Keratinocyte (primary cell): ENCODE results near the gene EBNA1BP2. TPM values are rescaled to one million over a fixed set of nuclear protein-coding genes. Genes with fewer than 3 reads are reported as not detected.

Experiments
- DNase-seq: peaks from one replicate; pipeline ENCODE4 v3.0.0-alpha.2; 2011; ENCODE audit warnings: low read depth, missing footprints, low spot score
- FAIRE-seq: peaks from 2 replicates; lab custom pipeline; 2011; peaks lifted over from hg19 to GRCh38; lab: Jason Lieb, UNC
- H2AFZ ChIP-seq: 2 replicates; pipeline ENCODE4 v1.6.0; 2012; ENCODE audit warnings: low read length, control low read depth, inconsistent platforms; ENCODE audit not compliant: control insufficient read depth
- H3K27ac ChIP-seq: 2 replicates; pipeline ENCODE4 v1.5.1; 2011; ENCODE audit warnings: low read length; ENCODE audit not compliant: control insufficient read depth, insufficient read depth
- H3K27me3 ChIP-seq: 3 replicates; pipeline ENCODE4 v1.6.0; 2011; ENCODE audit warnings: low read length; ENCODE audit not compliant: control insufficient read depth, insufficient read depth; ENCODE audit errors: extremely low read depth
- H3K36me3 ChIP-seq, 2 experiments: 2 replicates in 1 of 2; 3 replicates in 1 of 2; pipeline ENCODE4 v1.5.1; 2011; ENCODE audit warnings: low read length in 2 of 2, mild to moderate bottlenecking in 1 of 2; ENCODE audit not compliant: control insufficient read depth in 2 of 2, insufficient read depth in 2 of 2; ENCODE audit errors: extremely low read depth in 1 of 2
- H3K4me1 ChIP-seq: 3 replicates; pipeline ENCODE4 v1.5.1; 2011; ENCODE audit warnings: low read length; ENCODE audit not compliant: control insufficient read depth, insufficient read depth; ENCODE audit errors: extremely low read depth
- H3K4me2 ChIP-seq: 3 replicates; pipeline ENCODE4 v1.6.0; 2011; ENCODE audit warnings: low read depth, low read length; ENCODE audit not compliant: control insufficient read depth, insufficient read depth; ENCODE audit errors: extremely low read depth
- H3K4me3 ChIP-seq, 3 experiments: fragments of 200-600 bp in 1 of 3; sonication (generic) in 1 of 3; 2 replicates in 2 of 3; 3 replicates in 1 of 3; pipeline ENCODE4 v1.5.1; 2011 to 2016; ENCODE audit warnings: low read length in 3 of 3, mild to moderate bottlenecking in 3 of 3, control low read depth in 2 of 3, inconsistent platforms in 1 of 3, low read depth in 1 of 3, mixed read lengths in 1 of 3, mixed run types in 1 of 3, moderate library complexity in 1 of 3; ENCODE audit not compliant: control insufficient read depth in 2 of 3, insufficient read depth in 2 of 3; ENCODE audit errors: extremely low read depth in 1 of 3
- H3K79me2 ChIP-seq: 2 replicates; pipeline ENCODE4 v1.6.0; 2012; ENCODE audit warnings: low read length; ENCODE audit not compliant: control insufficient read depth, insufficient read depth
- H3K9ac ChIP-seq: 3 replicates; pipeline ENCODE4 v1.6.0; 2011; ENCODE audit warnings: low read length; ENCODE audit not compliant: control insufficient read depth, insufficient read depth; ENCODE audit errors: extremely low read depth
- H3K9me1 ChIP-seq: 3 replicates; pipeline ENCODE4 v1.6.0; 2011; ENCODE audit warnings: low read length; ENCODE audit not compliant: control insufficient read depth, insufficient read depth; ENCODE audit errors: extremely low read depth
- H3K9me3 ChIP-seq: 2 replicates; pipeline ENCODE4 v1.5.1; 2012; ENCODE audit warnings: low read depth, low read length; ENCODE audit not compliant: control insufficient read depth
- H4K20me1 ChIP-seq: 3 replicates; pipeline ENCODE4 v1.6.0; 2011; ENCODE audit warnings: low read length; ENCODE audit not compliant: control insufficient read depth, insufficient read depth; ENCODE audit errors: extremely low read depth
- CTCF ChIP-seq, 3 experiments: IDR thresholded peaks in 1 of 3; conservative IDR thresholded peaks in 1 of 3; optimal IDR thresholded peaks in 1 of 3; 2 replicates in 2 of 3; 3 replicates in 1 of 3; pipeline versions ENCODE3 to v1.5.1; 2011; ENCODE audit warnings: low read length in 3 of 3, mild to moderate bottlenecking in 3 of 3, moderate library complexity in 2 of 3, control low read depth in 1 of 3, inconsistent platforms in 1 of 3; ENCODE audit not compliant: insufficient read depth in 2 of 3; ENCODE audit errors: extremely low read depth in 1 of 3
- EZH2 ChIP-seq: IDR thresholded peaks from one replicate; pipeline ENCODE4 v1.6.1; 2012; ENCODE audit warnings: inconsistent platforms, mild to moderate bottlenecking, low read length, moderate library complexity
- dilution Hi-C: fragments of 300-500 bp; cut with MboI; formaldehyde crosslinking; loops from one replicate; pipeline ENCODE4 v1.7.0; 2020; ENCODE audit warnings: low sequenced_read_pairs; ENCODE audit not compliant: extremely low pct_ligation_motif_present
- polyA plus RNA-seq, 5 experiments: library from polyadenylated mRNA; depleted of rRNA in 3 of 5; stranded (reverse) in 3 of 5; stranded (forward) in 1 of 5; unstranded in 1 of 5; fragments of >200 nt; gene quantifications; 1 replicate in 1 of 5; 2 replicates in 3 of 5; 3 replicates in 1 of 5; pipeline versions ENCODE4 v1.2.1 to v1.2.3, GENCODE V29; 2011 to 2012; ENCODE audit warnings: missing spikeins in 2 of 5, low read depth in 1 of 5, low replicate concordance in 1 of 5

EBNA1BP2 gene
- polyA plus RNA-seq, 1 donor (not counting 4 experiments of a cell fraction or from before 2014, with no cell fraction given), result 122 TPM

DNA sequence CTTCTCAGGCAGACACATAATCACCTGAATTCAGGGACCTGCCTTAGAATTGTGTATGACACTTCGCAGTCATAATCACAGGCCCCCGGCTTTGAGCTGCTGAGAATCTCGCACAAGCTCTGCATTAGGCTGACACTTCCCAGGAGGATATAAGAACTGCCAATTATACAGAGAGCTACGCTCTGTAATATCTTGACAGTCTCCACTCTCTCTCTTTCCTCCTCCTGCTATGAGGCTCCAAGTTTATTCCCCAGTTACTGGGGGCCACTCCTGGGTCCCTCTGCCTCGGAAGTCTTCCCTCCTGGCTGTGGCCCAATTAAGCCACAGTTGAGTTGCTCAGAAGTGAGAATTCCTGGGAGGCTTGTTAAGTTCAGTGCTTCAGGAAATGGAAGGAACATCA is 42.7 kb downstream of the EBNA1BP2 start:
- Histone ChIP-seq H3K4me1 (no peaks in the 10 kb centered on the region), H3K27me3 (no peaks in the 10 kb centered on the region), H2AFZ (no peak overlapping the region), H3K36me3 (no peaks in the 10 kb centered on the region), H3K79me2 (no peaks in the 10 kb centered on the region), H3K9me3 (no peaks in the 10 kb centered on the region), H3K4me2 (no peak overlapping the region), H3K9me1 (no peaks in the 10 kb centered on the region), H4K20me1 (no peaks in the 10 kb centered on the region), H3K27ac (no peak overlapping the region), H3K9ac (no peak overlapping the region), H3K4me3 (no peak overlapping the region)
- no peak for FAIRE-seq
- DNase-seq, result no peak
- dilution Hi-C loops, result no loop called here
- TF ChIP-seq EZH2, result no peak
- no peak for TF ChIP-seq CTCF (optimal IDR thresholded peaks at IDR 0.05 in 1 of 3, IDR thresholded peaks at IDR 0.05 in 1 of 3, conservative IDR thresholded peaks at IDR 0.05 in 1 of 3; ENCODE audit: extremely low read depth in 1 of 3, insufficient read depth in 2 of 3, low read length in 3 of 3)

DNA sequence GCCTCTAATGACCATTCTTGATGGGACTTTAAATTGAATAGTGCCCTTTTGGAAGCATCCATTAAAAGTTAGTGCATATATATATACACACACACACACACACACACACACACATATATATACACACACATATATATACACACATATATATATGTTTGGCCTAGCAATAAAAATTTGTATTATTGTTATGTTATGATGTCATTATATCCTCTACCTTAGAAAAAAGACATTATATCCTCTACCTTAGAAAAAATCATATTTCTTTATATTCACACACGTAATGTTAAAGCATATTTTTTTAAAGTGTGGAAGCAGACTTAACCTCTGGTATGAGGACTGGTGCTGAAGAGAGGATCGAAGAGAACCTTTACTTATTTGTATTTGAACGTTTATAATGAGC is 43.3 kb downstream of the EBNA1BP2 start:
- no peak for FAIRE-seq

More for the DNA sequence above, 43.3 kb downstream of the EBNA1BP2 start:
- no peaks in the 10 kb centered on the region for H3K36me3 ChIP-seq
- dilution Hi-C loops, result no loop called here
- H3K9me3 ChIP-seq, result no peaks in the 10 kb centered on the region
- DNase-seq, result no peak
- H3K79me2 ChIP-seq, result no peaks in the 10 kb centered on the region
- no peaks in the 10 kb centered on the region for H3K9me1 ChIP-seq
- H3K4me2 ChIP-seq, result no peak overlapping the region
- H4K20me1 ChIP-seq, result no peaks in the 10 kb centered on the region
- no peaks in the 10 kb centered on the region for H3K4me1 ChIP-seq
- no peak overlapping the region for H2AFZ ChIP-seq
- TF ChIP-seq CTCF (optimal IDR thresholded peaks at IDR 0.05 in 1 of 3, IDR thresholded peaks at IDR 0.05 in 1 of 3, conservative IDR thresholded peaks at IDR 0.05 in 1 of 3; ENCODE audit: extremely low read depth in 1 of 3, insufficient read depth in 2 of 3, low read length in 3 of 3) (no peak), EZH2 (no peak)
- H3K4me3 ChIP-seq, result no peak overlapping the region
- no peaks in the 10 kb centered on the region for H3K27me3 ChIP-seq
- H3K9ac ChIP-seq, result no peak overlapping the region
- H3K27ac ChIP-seq, result no peak overlapping the region
